ENCODE results near the gene RPGRIP1.

RPGRIP1 gene

GRCh38 chr14:21238823-21239518 is 40.9 kb upstream of the RPGRIP1 start:
- Histone ChIP-seq H3K36me3 (ENCODE audit: control insufficient read depth in 2 of 2, insufficient read depth in 1 of 2, low read length in 2 of 2) (peaks cover 51 to 87% of the 10 kb centered on the region in 2 experiments), H3K4me3 (ENCODE audit: low read depth, low read length) (no peak overlapping the region), H3K4me1 (ENCODE audit: control insufficient read depth, insufficient read depth, low read length) (peaks cover 3% of the 10 kb centered on the region; the same call in 1 of the 2 replicates), H3K27ac (ENCODE audit: extremely low read depth, low read depth, low read length) (no peak overlapping the region), H3K9me3 (ENCODE audit: control insufficient read depth, insufficient read depth, low read depth, low read length) (no peaks in the 10 kb centered on the region)
- CTCF ChIA-PET, result interaction anchor here (0.6 to 0.7 kb wide), 2 partner anchors 19 to 58 kb away, joined by 3 read pairs; no protein-coding TSS in a partner anchor
- TF ChIP-seq ZNF112 (tag by site-specific recombination; IDR thresholded peaks at IDR 0.05), result no peak
- no peak for TF ChIP-seq REST (tag by site-specific recombination; IDR thresholded peaks at IDR 0.05)
- no peak for TF ChIP-seq ZNF558 (tag by site-specific recombination; IDR thresholded peaks at IDR 0.05)
- TF ChIP-seq ZBTB44 (tag by site-specific recombination; IDR thresholded peaks at IDR 0.05), result peak; percentile 27; the same call in 1 of the 2 replicates
- POLR2A ChIA-PET, result no interaction called here

GRCh38 chr14:21240417-21240816 is 39.5 kb upstream of the RPGRIP1 start:
- POLR2A ChIA-PET, result no interaction called here
- Histone ChIP-seq H3K4me3 (ENCODE audit: low read depth, low read length) (no peak overlapping the region), H3K9me3 (ENCODE audit: control insufficient read depth, insufficient read depth, low read depth, low read length) (no peaks in the 10 kb centered on the region), H3K36me3 (ENCODE audit: control insufficient read depth in 2 of 2, insufficient read depth in 1 of 2, low read length in 2 of 2) (peaks cover 60 to 86% of the 10 kb centered on the region in 2 experiments), H3K4me1 (ENCODE audit: control insufficient read depth, insufficient read depth, low read length) (peaks cover 3% of the 10 kb centered on the region; the same call in 1 of the 2 replicates), H3K27ac (ENCODE audit: extremely low read depth, low read depth, low read length) (no peak overlapping the region)
- CTCF ChIA-PET, result interaction anchor here (1.2 to 1.3 kb wide), 2 partner anchors 12 to 15 kb away, joined by 3 read pairs; no protein-coding TSS in a partner anchor
- no peak for TF ChIP-seq ZNF416 (tag by site-specific recombination; IDR thresholded peaks at IDR 0.05)
- no peak for TF ChIP-seq ZNF175 (tag by site-specific recombination; IDR thresholded peaks at IDR 0.05)
- TF ChIP-seq KLF16 (tag by site-specific recombination; IDR thresholded peaks at IDR 0.05), result no peak
- no peak for TF ChIP-seq ZNF501 (tag by site-specific recombination; IDR thresholded peaks at IDR 0.05)
- no peak for TF ChIP-seq SP7 (tag by site-specific recombination; IDR thresholded peaks at IDR 0.05)
- TF ChIP-seq ZNF169 (tag by site-specific recombination; IDR thresholded peaks at IDR 0.05), result no peak
- TF ChIP-seq KLF10 (tag by site-specific recombination; IDR thresholded peaks at IDR 0.05), result no peak
- TF ChIP-seq ZBTB1 (tag by site-specific recombination; IDR thresholded peaks at IDR 0.05), result no peak
- no peak for TF ChIP-seq ZNF776 (tag by site-specific recombination; IDR thresholded peaks at IDR 0.05; ENCODE audit: borderline replicate concordance)
- TF ChIP-seq ZNF221 (tag by site-specific recombination; IDR thresholded peaks at IDR 0.05; ENCODE audit: borderline replicate concordance), result no peak
- TF ChIP-seq ZNF391 (tag by site-specific recombination; IDR thresholded peaks at IDR 0.05; ENCODE audit: borderline replicate concordance, low read depth), result no peak
- TF ChIP-seq ZBTB49 (tag by site-specific recombination; IDR thresholded peaks at IDR 0.05; ENCODE audit: low read depth), result no peak
- TF ChIP-seq ZNF76 (tag by site-specific recombination; IDR thresholded peaks at IDR 0.05; ENCODE audit: borderline replicate concordance, low read depth), result no peak
- no peak for TF ChIP-seq ZNF544 (tag by site-specific recombination; IDR thresholded peaks at IDR 0.05)
- TF ChIP-seq HIC1 (tag by site-specific recombination; IDR thresholded peaks at IDR 0.05), result no peak
